Suppressor macrophage (primary cell): ENCODE data around the gene FBXO38.
A peak's percentile ranks its signal among the peaks of the same experiment; 100 is the strongest.

ENCODE experiments used
- DNase-seq, 4 experiments: peaks; one replicate each; pipeline ENCODE4 v3.0.0-alpha.2; 2020 to 2022

The FBXO38 gene

DNA sequence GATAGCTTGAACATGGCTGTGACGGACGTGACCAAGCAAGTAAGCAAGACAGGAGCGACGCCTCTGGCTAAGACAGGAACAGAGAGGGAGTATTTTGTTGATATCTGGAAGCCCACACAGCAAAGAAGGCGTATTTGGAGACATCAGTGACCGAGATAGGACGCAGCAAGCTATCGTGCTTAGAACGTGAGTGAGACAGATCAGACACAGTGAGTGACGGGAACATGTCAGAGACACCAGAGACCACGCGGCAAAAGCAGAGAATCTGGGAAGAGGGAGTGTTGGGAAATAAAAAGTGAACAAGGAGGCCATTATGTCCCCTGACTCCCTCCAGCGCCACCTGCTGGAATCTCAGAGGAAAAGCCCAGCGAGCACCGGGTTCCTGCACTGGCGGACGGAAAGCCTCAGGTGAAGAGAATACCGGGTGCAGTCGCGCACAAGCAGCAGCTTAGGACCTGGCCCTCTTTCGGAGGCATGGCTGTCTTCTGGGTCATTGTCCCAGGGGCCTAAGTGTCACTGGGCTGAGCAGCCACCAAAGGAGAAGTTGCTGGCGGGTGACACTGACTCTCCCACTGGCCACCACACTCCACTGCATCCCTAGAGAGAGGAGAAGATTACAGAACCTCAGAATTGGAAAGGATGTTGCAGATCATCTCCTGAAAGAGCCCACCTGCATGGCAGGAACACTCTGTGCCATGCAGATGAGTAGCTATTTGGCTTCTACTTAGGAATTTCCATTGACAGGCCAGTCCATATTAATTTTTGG is 99.1 kb downstream of the FBXO38 start:
- peak; percentile 59 to 78 (median 72) for DNase-seq

DNA sequence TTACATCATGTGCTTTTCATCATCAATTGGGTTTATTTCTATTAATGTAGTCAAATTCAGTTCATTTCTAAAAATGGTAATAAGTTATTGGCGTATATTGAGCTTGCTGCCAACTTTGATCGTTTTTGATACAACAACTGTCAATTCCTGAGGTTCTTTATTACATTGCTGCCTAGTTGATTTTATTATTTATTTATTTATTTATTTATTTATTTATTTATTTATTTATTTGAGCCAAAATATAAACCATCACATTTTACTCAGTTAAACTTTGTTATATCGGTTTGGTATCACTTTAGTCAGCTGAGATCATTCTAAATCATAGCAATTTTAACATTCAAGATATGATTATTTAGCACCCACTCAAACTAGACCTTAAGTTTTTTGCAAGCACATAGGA is 100.0 kb downstream of the FBXO38 start:
- no peak for DNase-seq

DNA sequence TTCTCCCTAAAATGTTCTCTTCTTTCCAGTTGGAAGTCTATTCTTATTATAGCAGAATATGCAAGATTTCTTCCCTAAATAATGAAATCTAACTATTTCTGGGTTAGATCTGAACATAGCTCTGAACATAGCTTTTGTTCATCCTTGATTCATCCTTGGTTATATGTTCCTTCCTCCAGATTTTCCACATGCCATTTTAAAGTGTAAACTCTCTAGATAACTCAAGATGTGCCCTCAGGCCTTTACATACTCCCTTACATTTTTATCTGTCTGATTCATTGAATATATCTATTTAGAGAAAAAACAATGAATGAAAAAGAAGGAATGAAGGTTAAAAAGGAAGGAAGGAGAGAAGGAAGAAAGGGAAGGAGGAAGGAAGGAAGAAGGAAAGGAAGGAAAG is 100.9 kb downstream of the FBXO38 start:
- DNase-seq, result no peak

DNA sequence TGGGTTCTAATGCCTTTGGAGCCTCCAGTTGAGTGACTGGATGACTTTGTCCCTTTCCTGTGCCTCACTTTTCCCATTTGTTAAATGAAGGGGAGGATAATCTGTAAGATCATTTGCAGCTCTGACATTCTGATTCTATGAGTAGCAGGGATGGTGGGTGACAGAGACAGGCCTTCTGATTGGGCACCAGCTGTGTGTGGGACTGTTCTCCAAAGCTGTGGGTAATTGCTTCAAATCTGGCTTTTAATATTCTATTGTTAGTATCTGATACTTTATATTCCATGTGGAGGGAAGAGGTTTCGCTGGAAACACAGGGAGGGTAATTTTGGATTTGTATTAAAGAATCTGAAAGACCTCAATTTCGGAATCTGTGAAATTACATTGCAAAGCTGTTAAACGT is 102.7 kb downstream of the FBXO38 start:
- no peak for DNase-seq

DNA sequence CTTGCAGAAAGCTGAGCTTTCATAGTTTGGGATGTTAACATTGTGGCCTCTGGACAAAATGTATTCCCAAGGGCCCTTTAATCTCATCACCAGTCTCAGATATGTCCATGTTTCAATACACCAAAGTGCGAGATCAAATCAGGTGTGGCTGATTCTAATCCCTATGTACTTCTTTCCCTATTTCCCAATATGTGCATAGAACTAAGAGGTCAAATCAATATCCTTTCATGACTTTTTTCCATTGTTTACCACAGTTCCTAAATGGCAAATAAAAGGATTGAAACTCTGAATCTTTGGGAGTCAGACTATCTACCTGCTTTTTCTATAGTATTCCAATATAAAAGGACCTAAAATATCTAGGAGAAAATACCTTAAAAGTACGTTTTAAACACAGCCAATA is 105.0 kb downstream of the FBXO38 start:
- no peak for DNase-seq

DNA sequence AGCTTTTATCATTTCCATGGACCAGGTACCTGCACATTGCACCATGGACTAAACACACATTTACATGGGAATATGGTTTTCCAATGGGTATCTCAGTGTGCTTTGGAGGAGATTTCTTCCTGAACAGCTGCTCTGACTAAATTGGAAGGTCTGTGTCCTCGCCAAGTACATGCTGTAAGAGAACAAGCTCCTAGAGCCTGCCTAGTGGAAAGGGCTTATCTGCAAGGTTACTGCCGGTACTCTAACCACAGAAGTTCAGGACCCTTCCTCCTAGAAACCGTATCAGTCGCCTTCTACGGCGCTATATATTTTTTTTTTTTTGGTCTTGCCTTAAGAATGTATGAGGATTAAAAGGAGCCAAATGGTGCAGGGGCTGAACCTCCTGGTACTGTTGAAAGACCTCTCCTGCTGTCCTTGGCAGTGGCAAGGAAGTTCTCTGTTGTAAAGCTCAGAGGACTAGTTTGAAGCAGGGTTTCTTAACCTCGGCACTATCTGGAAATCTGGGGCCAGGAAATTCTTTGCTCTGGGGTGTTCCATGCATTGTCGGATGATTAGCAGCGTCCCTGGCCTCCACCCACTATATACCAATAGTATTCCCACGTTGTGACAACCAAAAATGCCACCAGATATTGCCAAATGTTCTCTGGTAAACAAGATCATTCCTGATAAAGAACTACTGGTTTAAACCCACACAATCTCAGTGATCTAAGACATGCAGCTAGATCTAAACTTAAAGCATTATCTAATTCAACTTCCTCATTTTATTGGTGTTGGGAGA is 107.4 kb downstream of the FBXO38 start:
- DNase-seq, result peak; percentile 6 to 58 (median 24)

DNA sequence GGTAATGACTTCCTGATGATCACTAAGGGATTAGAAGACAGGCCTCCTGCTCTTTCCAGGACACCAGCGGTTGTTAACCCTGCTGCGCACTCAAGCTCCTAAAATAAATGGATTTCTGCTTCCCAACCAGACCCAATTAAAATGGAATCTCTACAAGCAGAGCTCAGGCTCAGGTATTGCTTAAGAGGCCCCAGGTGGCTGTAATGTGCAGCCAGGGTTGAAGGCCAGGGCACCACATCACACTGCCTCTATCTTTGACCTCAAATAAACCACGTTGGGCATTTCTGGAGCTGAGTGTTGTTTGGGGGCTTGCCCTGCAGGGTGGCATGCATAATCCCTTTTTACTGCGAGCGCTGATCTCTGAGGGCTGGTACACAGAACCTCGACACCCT is 108.0 kb downstream of the FBXO38 start:
- DNase-seq, result no peak

DNA sequence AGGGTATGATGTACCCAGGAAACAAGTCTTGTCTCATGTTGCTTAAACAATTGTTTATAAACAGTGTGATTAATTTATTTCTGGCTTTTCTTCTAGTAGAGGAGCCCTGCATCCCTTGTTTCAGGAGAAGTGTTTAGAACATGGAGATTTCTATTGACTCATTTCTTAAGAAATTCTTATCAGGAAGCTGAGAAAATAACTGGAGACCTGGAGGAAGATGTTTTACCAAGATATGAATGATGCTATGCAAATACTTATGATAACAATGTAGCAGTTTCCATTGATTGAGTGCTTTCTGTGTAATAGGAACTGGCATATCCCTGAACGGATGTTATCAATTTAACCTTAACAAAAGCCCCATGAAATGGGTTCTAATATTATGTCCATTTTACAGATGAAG is 108.6 kb downstream of the FBXO38 start:
- no peak for DNase-seq
